M059J (cell line): Measurements from ENCODE around the gene DIP2B. TPM values are rescaled to one million over a fixed set of nuclear protein-coding genes. Genes with fewer than 3 reads are reported as not detected.
"Not testable (repeated sequence)": the region's sequence is repeated elsewhere in the genome, so short reads cannot be mapped to it uniquely, and the experiment has no call there.

Experiments used
- DNase-seq: peaks from one replicate; pipeline ENCODE4 v3.0.0-alpha.2; 2012; ENCODE audit warnings: low read depth
- total RNA-seq: library from RNA; depleted of rRNA; stranded (reverse); fragments of >200 nt; shearing (Covaris generic); gene quantifications from 2 replicates; pipeline ENCODE4 v1.2.3, GENCODE V29; 2014

DIP2B gene
- total RNA-seq, 1 experiment from 2014 or later: 22.0 TPM

GRCh38 chr12:50518090-50518489 lies 13.3 kb downstream of the DIP2B start:
- DNase-seq: no peak

GRCh38 chr12:50519353-50519752 lies 14.6 kb downstream of the DIP2B start:
- no peak for DNase-seq

- DNase-seq: no peak
These were observed 15.8 kb downstream of the DIP2B start for GRCh38 chr12:50520416-50521207.

- not testable (repeated sequence) for DNase-seq
These were observed 17.0 kb downstream of the DIP2B start for GRCh38 chr12:50521781-50522180.

GRCh38 chr12:50523772-50524171 lies 19.0 kb downstream of the DIP2B start:
- no peak for DNase-seq

- no peak for DNase-seq
These were observed 19.8 kb downstream of the DIP2B start for GRCh38 chr12:50524621-50525020.

GRCh38 chr12:50525422-50525821 lies 20.6 kb downstream of the DIP2B start:
- no peak for DNase-seq

- no peak for DNase-seq
These were observed 22.6 kb downstream of the DIP2B start for GRCh38 chr12:50527359-50527726.

- no peak for DNase-seq
These were observed 24.0 kb downstream of the DIP2B start for GRCh38 chr12:50528800-50529199.

GRCh38 chr12:50529345-50529744 lies 24.6 kb downstream of the DIP2B start:
- DNase-seq: no peak

- no peak for DNase-seq
These were observed 25.7 kb downstream of the DIP2B start for GRCh38 chr12:50530532-50530931.

GRCh38 chr12:50533203-50533584 lies 28.4 kb downstream of the DIP2B start:
- DNase-seq: no peak

- peak; percentile 62 for DNase-seq
These were observed 29.2 kb downstream of the DIP2B start for GRCh38 chr12:50533971-50534370.

- no peak for DNase-seq
These were observed 32.2 kb downstream of the DIP2B start for GRCh38 chr12:50536831-50537537.

- peak; percentile 87 for DNase-seq
These were observed 32.7 kb downstream of the DIP2B start for GRCh38 chr12:50537538-50537919.

- no peak for DNase-seq
These were observed 33.4 kb downstream of the DIP2B start for GRCh38 chr12:50538182-50538581.

GRCh38 chr12:50541139-50541538 lies 36.4 kb downstream of the DIP2B start:
- DNase-seq: no peak

GRCh38 chr12:50542448-50542847 lies 37.7 kb downstream of the DIP2B start:
- peak; percentile 78 for DNase-seq

- DNase-seq: not testable (repeated sequence)
These were observed 38.4 kb downstream of the DIP2B start for GRCh38 chr12:50543188-50543587.

- no peak for DNase-seq
These were observed 40.4 kb downstream of the DIP2B start for GRCh38 chr12:50545213-50545612.

- peak; percentile 75 for DNase-seq
These were observed 41.0 kb downstream of the DIP2B start for GRCh38 chr12:50545786-50546185.

- DNase-seq: no peak
These were observed 41.9 kb downstream of the DIP2B start for GRCh38 chr12:50546441-50547318.
